Fibroblast of lung (primary cell): ENCODE results near the gene DBR1. TPM values are rescaled to one million over a fixed set of nuclear protein-coding genes. Genes with fewer than 3 reads are reported as not detected.

ENCODE experiments used
- DNase-seq, 2 donors: peaks; one replicate each; pipeline versions ENCODE4 v3.0.0 to v3.0.0-alpha.2; 2010; ENCODE audit warnings: low read depth in 2 of 2
- H2AFZ ChIP-seq: 2 replicates; pipeline ENCODE4 v1.5.1; 2012; ENCODE audit warnings: low read length, control low read depth, inconsistent platforms
- H3K27ac ChIP-seq: 2 replicates; pipeline ENCODE4 v1.5.1; 2011; ENCODE audit warnings: low read length, control low read depth; ENCODE audit not compliant: insufficient read depth
- H3K27me3 ChIP-seq: 2 replicates; pipeline ENCODE4 v1.5.1; 2011; ENCODE audit warnings: mild to moderate bottlenecking, low read length; ENCODE audit not compliant: control insufficient read depth, insufficient read depth
- H3K36me3 ChIP-seq: 2 replicates; pipeline ENCODE4 v1.5.1; 2011; ENCODE audit warnings: low read length; ENCODE audit not compliant: control insufficient read depth, insufficient read depth
- H3K4me1 ChIP-seq: 2 replicates; pipeline ENCODE4 v1.5.1; 2011; ENCODE audit warnings: low read length; ENCODE audit not compliant: control insufficient read depth, insufficient read depth; ENCODE audit errors: extremely low read depth
- H3K4me2 ChIP-seq: 2 replicates; pipeline ENCODE4 v1.5.1; 2011; ENCODE audit warnings: low read length, control low read depth; ENCODE audit not compliant: insufficient read depth; ENCODE audit errors: extremely low read depth
- H3K4me3 ChIP-seq, 4 experiments: fragments of 200-600 bp in 1 of 4; sonication (generic) in 1 of 4; replicated peaks in 1 of 4; 2 replicates each; pipeline ENCODE4 v1.5.1; 2011 to 2016; ENCODE audit warnings: low read length in 4 of 4, low read depth in 3 of 4, mild to moderate bottlenecking in 3 of 4, control low read depth in 2 of 4, inconsistent platforms in 1 of 4, mixed read lengths in 1 of 4; ENCODE audit not compliant: insufficient read depth in 1 of 4; ENCODE audit errors: control extremely low read depth in 1 of 4
- H3K79me2 ChIP-seq: 2 replicates; pipeline ENCODE4 v1.5.1; 2012; ENCODE audit warnings: mild to moderate bottlenecking, low read length, inconsistent platforms; ENCODE audit not compliant: control insufficient read depth, insufficient read depth
- H3K9ac ChIP-seq: 2 replicates; pipeline ENCODE4 v1.5.1; 2011; ENCODE audit warnings: mild to moderate bottlenecking, low read length, control low read depth; ENCODE audit not compliant: insufficient read depth
- H3K9me3 ChIP-seq: 2 replicates; pipeline ENCODE4 v1.5.1; 2012; ENCODE audit warnings: low read depth, low read length; ENCODE audit not compliant: control insufficient read depth, insufficient read depth
- H4K20me1 ChIP-seq: 2 replicates; pipeline ENCODE4 v1.5.1; 2011; ENCODE audit warnings: low read length; ENCODE audit not compliant: control insufficient read depth, insufficient read depth; ENCODE audit errors: extremely low read depth
- EZH2 ChIP-seq: IDR thresholded peaks from 2 replicates; pipeline ENCODE4 v1.5.1; 2012; ENCODE audit warnings: low read length, control low read depth, mild to moderate bottlenecking; ENCODE audit errors: missing control alignments
- polyA plus RNA-seq, 2 donors: library from polyadenylated mRNA; depleted of rRNA in 1 of 2; stranded (reverse) in 1 of 2; unstranded in 1 of 2; fragments of >200 nt; gene quantifications; 2 replicates each; pipeline ENCODE4 v1.2.1, GENCODE V29; 2011 to 2012; ENCODE audit warnings: missing spikeins in 1 of 2
- total RNA-seq: library from RNA; depleted of rRNA; stranded (reverse); fragments of >200 nt; gene quantifications from 2 replicates; pipeline ENCODE4 v1.2.1, GENCODE V29; 2014
- TF ChIP-seq, protein P1 (sequence below), 2 donors: IDR thresholded peaks in 1 of 2; conservative IDR thresholded peaks in 1 of 2; 1 replicate in 1 of 2; 2 replicates in 1 of 2; pipeline ENCODE4 v1.5.1; 2011 to 2012; ENCODE audit warnings: low read length in 2 of 2, control low read depth in 1 of 2, inconsistent platforms in 1 of 2, low read depth in 1 of 2, mild to moderate bottlenecking in 1 of 2

Gene DBR1
- total and polyA plus RNA-seq, 2 donors (not counting 1 experiment from before 2014, with no cell fraction given): 16.2 to 19.7 TPM

- Histone ChIP-seq H3K4me2 (no peak overlapping the region), H3K27ac (no peak overlapping the region), H4K20me1 (no peaks in the 10 kb centered on the region), H3K4me1 (peaks cover 2% of the 10 kb centered on the region), H2AFZ (peak overlapping the region; percentile 42), H3K79me2 (peaks cover 10% of the 10 kb centered on the region), H3K9ac (no peak overlapping the region), H3K9me3 (no peaks in the 10 kb centered on the region), H3K27me3 (no peaks in the 10 kb centered on the region), H3K4me3 (no peak overlapping the region), H3K36me3 (no peaks in the 10 kb centered on the region)
- DNase-seq: peak; percentile 56 to 73
- TF ChIP-seq, protein P1, sequence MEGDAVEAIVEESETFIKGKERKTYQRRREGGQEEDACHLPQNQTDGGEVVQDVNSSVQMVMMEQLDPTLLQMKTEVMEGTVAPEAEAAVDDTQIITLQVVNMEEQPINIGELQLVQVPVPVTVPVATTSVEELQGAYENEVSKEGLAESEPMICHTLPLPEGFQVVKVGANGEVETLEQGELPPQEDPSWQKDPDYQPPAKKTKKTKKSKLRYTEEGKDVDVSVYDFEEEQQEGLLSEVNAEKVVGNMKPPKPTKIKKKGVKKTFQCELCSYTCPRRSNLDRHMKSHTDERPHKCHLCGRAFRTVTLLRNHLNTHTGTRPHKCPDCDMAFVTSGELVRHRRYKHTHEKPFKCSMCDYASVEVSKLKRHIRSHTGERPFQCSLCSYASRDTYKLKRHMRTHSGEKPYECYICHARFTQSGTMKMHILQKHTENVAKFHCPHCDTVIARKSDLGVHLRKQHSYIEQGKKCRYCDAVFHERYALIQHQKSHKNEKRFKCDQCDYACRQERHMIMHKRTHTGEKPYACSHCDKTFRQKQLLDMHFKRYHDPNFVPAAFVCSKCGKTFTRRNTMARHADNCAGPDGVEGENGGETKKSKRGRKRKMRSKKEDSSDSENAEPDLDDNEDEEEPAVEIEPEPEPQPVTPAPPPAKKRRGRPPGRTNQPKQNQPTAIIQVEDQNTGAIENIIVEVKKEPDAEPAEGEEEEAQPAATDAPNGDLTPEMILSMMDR (conservative IDR thresholded peaks at IDR 0.05 in 1 of 2, IDR thresholded peaks at IDR 0.05 in 1 of 2; ENCODE audit: low read depth in 1 of 2, low read length in 2 of 2): peak; percentile 94 to 95
- no peak for TF ChIP-seq EZH2
Observed at GRCh38 chr3:138118612-138119422, 55.9 kb downstream of the DBR1 start.

GRCh38 chr3:138114988-138115971 is 59.4 kb downstream of the DBR1 start, which contains the start of gene DZIP1L:
DZIP1L (minus strand) TSS chr3:138115608; CDS start chr3:138103971, 11,637 bp downstream.
- peaks cover 34% of the 10 kb centered on the region for H3K79me2 ChIP-seq
- H3K4me2 ChIP-seq: peak within 1 kb of the TSS; percentile 95
- DNase-seq: peak; percentile 64 to 79
- H3K27ac ChIP-seq: peak within 1 kb of the TSS; percentile 87
- no peaks in the 10 kb centered on the region for H3K9me3 ChIP-seq
- H2AFZ ChIP-seq: peak within 1 kb of the TSS; percentile 87
- H3K4me1 ChIP-seq: peaks cover 5% of the 10 kb centered on the region
- no peak for TF ChIP-seq EZH2
- TF ChIP-seq, protein P1 (conservative IDR thresholded peaks at IDR 0.05 in 1 of 2, IDR thresholded peaks at IDR 0.05 in 1 of 2; ENCODE audit: low read depth in 1 of 2, low read length in 2 of 2): peak in 1 of 2 donors; percentile 19
- peak within 1 kb of the TSS; percentile 88 for H3K9ac ChIP-seq
- peak within 1 kb of the TSS; percentile 56 to 89 (median 81) for H3K4me3 ChIP-seq
- no peaks in the 10 kb centered on the region for H4K20me1 ChIP-seq
- H3K36me3 ChIP-seq: peaks cover 9% of the 10 kb centered on the region
- no peaks in the 10 kb centered on the region for H3K27me3 ChIP-seq
